Neural cell (in vitro differentiated cells): ENCODE results near the gene DDX56.
A peak's percentile ranks its signal among the peaks of the same experiment; 100 is the strongest.

Experiments
- CTCF ChIP-seq: fragments of 450-650 bp; IDR thresholded peaks from 2 replicates; pipeline ENCODE4 v1.5.1; 2014; ENCODE audit warnings: antibody characterized with exemption, mild to moderate bottlenecking, moderate library complexity; ENCODE audit not compliant: poor library complexity, severe bottlenecking
- EP300 ChIP-seq: fragments of 450-650 bp; conservative IDR thresholded peaks from 2 replicates; pipeline ENCODE4 v1.6.1; 2014; ENCODE audit warnings: antibody characterized with exemption, mild to moderate bottlenecking, moderate library complexity; ENCODE audit not compliant: poor library complexity, severe bottlenecking
- EZH2 ChIP-seq: fragments of 200-600, 300-800 bp; shearing (Covaris generic), sonication (generic); IDR thresholded peaks from 2 replicates; pipeline ENCODE4 v1.6.1; 2014; ENCODE audit warnings: antibody characterized with exemption, low read length, borderline replicate concordance, mild to moderate bottlenecking; ENCODE audit not compliant: insufficient read depth, poor library complexity, severe bottlenecking
- POLR2AphosphoS5 ChIP-seq: IDR thresholded peaks from 2 replicates; pipeline ENCODE4 v1.6.1; 2012
- RAD21 ChIP-seq: fragments of 450-650 bp; conservative IDR thresholded peaks from 2 replicates; pipeline ENCODE4 v1.6.1; 2014; ENCODE audit warnings: antibody characterized with exemption, mild to moderate bottlenecking, moderate library complexity
- SMC3 ChIP-seq: fragments of 450-650 bp; conservative IDR thresholded peaks from 2 replicates; pipeline ENCODE4 v1.6.1; 2014; ENCODE audit warnings: antibody characterized with exemption, mild to moderate bottlenecking, moderate library complexity; ENCODE audit not compliant: poor library complexity
- TAF1 ChIP-seq: IDR thresholded peaks from 2 replicates; pipeline ENCODE4 v1.6.1; 2012; ENCODE audit warnings: low read depth
- TF ChIP-seq, protein P1 (sequence below): IDR thresholded peaks from 2 replicates; pipeline ENCODE4 v1.6.1; 2012; ENCODE audit warnings: borderline replicate concordance

GRCh38 chr7:44587843-44588711 is 14.4 kb upstream of the DDX56 start:
- TF ChIP-seq CTCF (peak; percentile 67), EP300 (no peak), POLR2AphosphoS5 (no peak), SMC3 (peak; percentile 72), EZH2 (no peak), RAD21 (peak; percentile 72), TAF1 (no peak)
- TF ChIP-seq, protein P1, sequence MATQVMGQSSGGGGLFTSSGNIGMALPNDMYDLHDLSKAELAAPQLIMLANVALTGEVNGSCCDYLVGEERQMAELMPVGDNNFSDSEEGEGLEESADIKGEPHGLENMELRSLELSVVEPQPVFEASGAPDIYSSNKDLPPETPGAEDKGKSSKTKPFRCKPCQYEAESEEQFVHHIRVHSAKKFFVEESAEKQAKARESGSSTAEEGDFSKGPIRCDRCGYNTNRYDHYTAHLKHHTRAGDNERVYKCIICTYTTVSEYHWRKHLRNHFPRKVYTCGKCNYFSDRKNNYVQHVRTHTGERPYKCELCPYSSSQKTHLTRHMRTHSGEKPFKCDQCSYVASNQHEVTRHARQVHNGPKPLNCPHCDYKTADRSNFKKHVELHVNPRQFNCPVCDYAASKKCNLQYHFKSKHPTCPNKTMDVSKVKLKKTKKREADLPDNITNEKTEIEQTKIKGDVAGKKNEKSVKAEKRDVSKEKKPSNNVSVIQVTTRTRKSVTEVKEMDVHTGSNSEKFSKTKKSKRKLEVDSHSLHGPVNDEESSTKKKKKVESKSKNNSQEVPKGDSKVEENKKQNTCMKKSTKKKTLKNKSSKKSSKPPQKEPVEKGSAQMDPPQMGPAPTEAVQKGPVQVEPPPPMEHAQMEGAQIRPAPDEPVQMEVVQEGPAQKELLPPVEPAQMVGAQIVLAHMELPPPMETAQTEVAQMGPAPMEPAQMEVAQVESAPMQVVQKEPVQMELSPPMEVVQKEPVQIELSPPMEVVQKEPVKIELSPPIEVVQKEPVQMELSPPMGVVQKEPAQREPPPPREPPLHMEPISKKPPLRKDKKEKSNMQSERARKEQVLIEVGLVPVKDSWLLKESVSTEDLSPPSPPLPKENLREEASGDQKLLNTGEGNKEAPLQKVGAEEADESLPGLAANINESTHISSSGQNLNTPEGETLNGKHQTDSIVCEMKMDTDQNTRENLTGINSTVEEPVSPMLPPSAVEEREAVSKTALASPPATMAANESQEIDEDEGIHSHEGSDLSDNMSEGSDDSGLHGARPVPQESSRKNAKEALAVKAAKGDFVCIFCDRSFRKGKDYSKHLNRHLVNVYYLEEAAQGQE = no peak
